ENCODE data around the gene CASZ1. TPM values are rescaled to one million over a fixed set of nuclear protein-coding genes. Genes with fewer than 3 reads are reported as not detected.

The CASZ1 gene
- total RNA-seq, 2 donors from 2014 or later: 45.0 to 56.0 TPM

DNA sequence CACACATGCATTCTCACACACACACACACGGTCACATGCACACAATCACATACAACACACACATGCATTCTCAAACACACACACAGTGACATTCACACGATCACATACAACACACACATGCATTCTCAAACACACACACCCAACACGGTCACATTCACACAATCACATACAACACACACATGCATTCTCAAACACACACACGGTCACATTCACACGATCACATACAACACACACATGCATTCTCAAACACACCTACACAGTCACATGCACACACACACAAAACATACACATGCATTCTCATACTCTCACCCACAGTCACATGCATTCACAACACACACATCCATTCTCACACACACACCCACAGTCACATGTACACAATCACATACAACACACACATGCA lies 135.0 kb downstream of the CASZ1 start:
- Histone ChIP-seq H3K9me3 (no peaks in the 10 kb centered on the region), H3K27me3 (no peaks in the 10 kb centered on the region), H3K27ac (no peak overlapping the region), H3K4me1 (no peaks in the 10 kb centered on the region), H3K36me3 (no peaks in the 10 kb centered on the region), H3K4me3 (no peak overlapping the region), H3K9ac (ENCODE audit: low read depth in 2 of 2, low read length in 2 of 2) (no peak overlapping the region)
- TF ChIP-seq, protein P1, sequence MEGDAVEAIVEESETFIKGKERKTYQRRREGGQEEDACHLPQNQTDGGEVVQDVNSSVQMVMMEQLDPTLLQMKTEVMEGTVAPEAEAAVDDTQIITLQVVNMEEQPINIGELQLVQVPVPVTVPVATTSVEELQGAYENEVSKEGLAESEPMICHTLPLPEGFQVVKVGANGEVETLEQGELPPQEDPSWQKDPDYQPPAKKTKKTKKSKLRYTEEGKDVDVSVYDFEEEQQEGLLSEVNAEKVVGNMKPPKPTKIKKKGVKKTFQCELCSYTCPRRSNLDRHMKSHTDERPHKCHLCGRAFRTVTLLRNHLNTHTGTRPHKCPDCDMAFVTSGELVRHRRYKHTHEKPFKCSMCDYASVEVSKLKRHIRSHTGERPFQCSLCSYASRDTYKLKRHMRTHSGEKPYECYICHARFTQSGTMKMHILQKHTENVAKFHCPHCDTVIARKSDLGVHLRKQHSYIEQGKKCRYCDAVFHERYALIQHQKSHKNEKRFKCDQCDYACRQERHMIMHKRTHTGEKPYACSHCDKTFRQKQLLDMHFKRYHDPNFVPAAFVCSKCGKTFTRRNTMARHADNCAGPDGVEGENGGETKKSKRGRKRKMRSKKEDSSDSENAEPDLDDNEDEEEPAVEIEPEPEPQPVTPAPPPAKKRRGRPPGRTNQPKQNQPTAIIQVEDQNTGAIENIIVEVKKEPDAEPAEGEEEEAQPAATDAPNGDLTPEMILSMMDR (IDR thresholded peaks at IDR 0.05): no peak
- intact Hi-C loops (cut with DNase I): no loop called here
- no peak for DNase-seq

DNA sequence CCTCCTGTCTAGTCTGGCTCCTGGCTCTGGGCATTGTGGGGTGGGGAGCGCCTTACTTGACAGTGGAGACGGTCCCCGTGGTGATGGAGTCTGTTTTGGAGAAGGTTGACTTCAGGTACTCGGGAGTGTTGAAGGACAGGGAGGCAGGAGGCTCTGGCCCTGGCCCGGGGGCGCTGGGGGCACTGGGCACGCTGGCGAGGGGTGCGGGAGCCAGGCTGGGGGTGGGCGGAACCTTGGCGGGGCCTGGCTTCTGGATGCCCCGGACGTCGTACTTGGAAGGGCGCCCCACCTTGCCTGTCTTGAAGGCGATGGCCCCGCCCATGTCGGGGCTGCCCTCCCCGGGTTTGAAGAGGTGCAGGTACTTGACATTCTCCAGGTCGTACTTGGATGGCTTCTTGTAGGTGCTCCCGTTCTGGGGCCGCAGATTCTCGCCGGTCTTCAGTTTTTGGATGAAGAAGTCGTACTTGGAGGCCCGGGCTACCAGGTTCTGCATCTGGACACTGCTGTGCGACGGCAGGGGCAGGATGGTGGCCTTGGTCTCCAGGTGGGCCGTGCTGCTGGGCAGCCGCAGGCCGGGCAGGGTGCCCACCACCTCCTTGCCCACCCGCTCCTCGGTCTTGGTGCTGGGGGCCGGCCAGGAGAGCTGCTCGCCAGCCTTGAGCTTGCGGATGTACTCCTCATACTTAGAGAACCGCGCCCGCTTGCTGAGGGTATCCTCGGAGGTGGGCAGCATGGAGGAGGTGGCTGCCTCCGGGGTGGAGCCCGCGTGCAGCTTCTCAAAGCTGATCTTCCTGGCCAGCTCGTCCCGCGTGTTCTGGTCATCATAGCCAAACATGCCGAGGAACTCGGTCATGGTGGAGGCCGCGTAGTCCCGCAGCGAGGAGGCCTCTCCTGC lies 136.6 kb downstream of the CASZ1 start:
- H3K4me1 ChIP-seq: no peaks in the 10 kb centered on the region
- H3K27ac ChIP-seq: no peak overlapping the region
- H3K27me3 ChIP-seq: no peaks in the 10 kb centered on the region
- DNase-seq: no peak
- H3K9me3 ChIP-seq: no peaks in the 10 kb centered on the region
- no peak overlapping the region for H3K4me3 ChIP-seq
- intact Hi-C loops (cut with DNase I): no loop called here
- TF ChIP-seq, protein P1 (IDR thresholded peaks at IDR 0.05): no peak
- H3K9ac ChIP-seq (ENCODE audit: low read depth in 2 of 2, low read length in 2 of 2): no peak overlapping the region
- H3K36me3 ChIP-seq: no peaks in the 10 kb centered on the region

DNA sequence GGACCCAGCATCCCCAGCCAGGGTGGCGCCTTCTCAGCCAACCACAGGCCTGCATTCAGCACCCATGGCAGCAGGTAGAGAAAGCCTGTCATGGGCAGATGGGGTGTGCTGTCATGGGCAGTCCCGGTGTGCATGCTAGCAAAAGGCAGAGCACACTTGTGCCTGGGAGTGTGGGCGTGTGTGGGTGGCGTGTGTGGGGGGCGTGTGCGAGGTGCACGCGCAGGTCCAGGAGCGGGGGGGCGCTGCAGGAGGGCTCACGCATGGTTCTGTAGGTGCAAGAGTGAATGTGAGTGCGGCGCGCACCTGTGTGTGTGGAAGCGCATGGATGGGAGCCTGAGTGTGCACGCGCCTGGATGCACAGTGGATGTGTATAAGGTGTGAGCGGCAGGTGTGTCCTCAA lies 137.2 kb downstream of the CASZ1 start:
- no peaks in the 10 kb centered on the region for H3K4me1 ChIP-seq
- no peak overlapping the region for H3K27ac ChIP-seq
- no peak overlapping the region for H3K4me3 ChIP-seq
- no peaks in the 10 kb centered on the region for H3K27me3 ChIP-seq
- H3K9ac ChIP-seq (ENCODE audit: low read depth in 2 of 2, low read length in 2 of 2): no peak overlapping the region
- no peaks in the 10 kb centered on the region for H3K9me3 ChIP-seq
- DNase-seq: no peak
- intact Hi-C loops (cut with DNase I): no loop called here
- H3K36me3 ChIP-seq: no peaks in the 10 kb centered on the region
- TF ChIP-seq, protein P1 (IDR thresholded peaks at IDR 0.05): no peak

DNA sequence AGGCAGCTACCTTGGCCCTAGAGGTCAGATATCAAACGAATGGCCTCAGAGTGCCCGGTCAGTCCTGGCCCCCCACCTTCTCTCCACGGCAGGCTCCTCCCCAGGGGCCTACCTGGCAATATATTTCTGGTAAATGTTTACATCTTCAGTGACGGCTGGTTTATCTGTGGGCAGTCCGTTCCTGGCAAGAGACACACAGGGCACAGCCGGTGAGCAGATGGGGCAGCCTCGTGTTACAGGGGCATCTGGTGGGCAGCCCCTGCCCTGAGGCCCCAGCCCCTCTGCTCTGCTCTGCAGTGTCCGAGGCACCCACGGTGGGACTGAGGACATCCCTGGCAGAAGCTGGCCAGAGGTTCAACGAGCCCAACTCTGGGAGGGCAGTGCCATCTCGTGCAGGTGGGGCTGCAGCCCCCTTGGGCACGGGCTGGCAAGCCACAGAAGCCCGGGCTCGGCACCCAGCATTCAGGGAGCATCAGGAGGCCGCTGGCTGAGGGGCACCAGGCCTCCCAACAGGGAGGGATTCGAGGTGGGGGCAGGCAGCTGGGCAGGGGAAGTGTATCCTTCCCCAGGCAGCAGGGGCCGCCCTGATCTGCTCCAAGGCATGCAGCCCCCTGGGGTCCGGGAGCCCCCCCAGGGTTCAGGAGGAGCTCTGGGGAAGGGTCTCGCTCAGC lies 137.9 kb downstream of the CASZ1 start:
- DNase-seq: no peak
- Histone ChIP-seq H3K4me3 (no peak overlapping the region), H3K4me1 (no peaks in the 10 kb centered on the region), H3K27me3 (no peaks in the 10 kb centered on the region), H3K36me3 (no peaks in the 10 kb centered on the region), H3K27ac (no peak overlapping the region), H3K9ac (ENCODE audit: low read depth in 2 of 2, low read length in 2 of 2) (no peak overlapping the region), H3K9me3 (no peaks in the 10 kb centered on the region)
- TF ChIP-seq, protein P1 (IDR thresholded peaks at IDR 0.05): no peak
- intact Hi-C loops (cut with DNase I): no loop called here

DNA sequence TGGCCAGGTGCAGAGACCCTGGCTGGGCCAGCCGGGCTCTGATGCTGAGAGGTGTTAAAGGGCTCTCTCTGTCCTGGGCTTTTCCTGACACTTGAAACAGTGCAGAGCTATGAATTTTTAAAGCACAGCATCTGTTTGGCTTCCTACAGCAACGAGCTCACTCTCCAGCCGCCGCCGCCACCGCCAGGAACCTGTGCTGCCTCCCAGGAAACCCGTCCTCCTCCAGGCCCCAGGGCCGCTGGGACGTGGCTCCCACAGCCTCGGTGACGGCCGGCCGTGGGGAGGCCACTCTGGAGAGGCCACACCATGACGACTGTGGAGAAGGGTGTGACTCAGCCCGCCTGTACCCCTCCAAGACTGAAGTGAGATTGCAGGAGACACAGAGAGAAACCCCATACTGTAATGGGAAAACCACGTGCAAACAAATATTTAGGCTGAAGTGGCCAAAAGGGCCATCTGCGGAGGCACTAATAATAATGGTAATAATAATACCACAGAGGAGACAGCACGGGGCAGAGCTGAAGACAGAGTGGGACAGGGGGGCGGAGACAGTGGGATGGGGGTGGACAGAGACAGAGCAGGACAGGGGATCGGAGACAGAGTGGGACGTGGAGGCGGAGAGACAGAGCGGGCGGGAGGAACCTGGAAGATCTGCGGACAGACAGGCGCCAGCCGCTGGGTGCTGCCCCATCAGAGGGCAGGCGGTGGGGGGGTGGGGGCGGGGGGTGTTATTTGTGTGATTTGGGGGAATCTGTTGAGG lies 139.2 kb downstream of the CASZ1 start:
- Histone ChIP-seq H3K4me3 (no peak overlapping the region), H3K9me3 (no peaks in the 10 kb centered on the region), H3K4me1 (no peaks in the 10 kb centered on the region), H3K36me3 (no peaks in the 10 kb centered on the region), H3K27me3 (no peaks in the 10 kb centered on the region), H3K27ac (no peak overlapping the region), H3K9ac (ENCODE audit: low read depth in 2 of 2, low read length in 2 of 2) (no peak overlapping the region)
- intact Hi-C loops (cut with DNase I): no loop called here
- TF ChIP-seq, protein P1 (IDR thresholded peaks at IDR 0.05): no peak
- DNase-seq: no peak

Measured in colonic mucosa (tissue), 4 donors.